MCF 10A (cell line): ENCODE results near the gene DLX5. TPM values are rescaled to one million over a fixed set of nuclear protein-coding genes. Genes with fewer than 3 reads are reported as not detected.

Source experiments
- BruUV-seq: library from RNA; stranded (reverse); fragments of 400-500 nt; replicated peaks from 2 replicates; lab custom pipeline; 2021; lab: Mats Ljungman, UMichigan
- CTCF ChIA-PET: fragments of 300-600 bp; sonication (Branson Sonifier 250); formaldehyde crosslinking; extraction: SDS; loops from one replicate; lab custom pipeline; 2021; ENCODE audit warnings: antibody characterized with exemption, inconsistent platforms; lab: Yijun Ruan, JAX
- POLR2A ChIA-PET: fragments of 300-600, 350-650 bp; sonication (Branson Sonifier 250); formaldehyde crosslinking; extraction: SDS; loops from one replicate; lab custom pipeline; 2020; ENCODE audit warnings: antibody characterized with exemption, inconsistent platforms; lab: Yijun Ruan, JAX
- DNase-seq: peaks from one replicate; pipeline ENCODE4 v3.0.0-alpha.2; 2018; ENCODE audit not compliant: unreplicated experiment
- H3K27ac Mint-ChIP-seq: one replicate; pipeline ENCODE4 v1.8.0; 2022; ENCODE audit warnings: mild to moderate bottlenecking, low read depth, mixed read lengths; ENCODE audit not compliant: unreplicated experiment
- H3K27me3 Mint-ChIP-seq: one replicate; pipeline ENCODE4 v1.8.0; 2022; ENCODE audit warnings: mixed read lengths; ENCODE audit not compliant: insufficient read depth, unreplicated experiment
- H3K36me3 Mint-ChIP-seq: one replicate; pipeline ENCODE4 v1.8.0; 2022; ENCODE audit warnings: mild to moderate bottlenecking, moderate library complexity, mixed read lengths; ENCODE audit not compliant: insufficient read depth, unreplicated experiment
- H3K4me1 Mint-ChIP-seq: one replicate; pipeline ENCODE4 v1.8.0; 2022; ENCODE audit warnings: mixed read lengths; ENCODE audit not compliant: insufficient read depth, unreplicated experiment
- H3K4me3 Mint-ChIP-seq: one replicate; pipeline ENCODE4 v1.8.0; 2022; ENCODE audit warnings: mild to moderate bottlenecking, moderate library complexity, mixed read lengths; ENCODE audit not compliant: unreplicated experiment
- H3K9me3 Mint-ChIP-seq: one replicate; pipeline ENCODE4 v1.8.0; 2022; ENCODE audit warnings: mixed read lengths; ENCODE audit not compliant: unreplicated experiment
- CTCF ChIP-seq: fragments of 200-600 bp; IDR thresholded peaks from one replicate; pipeline ENCODE4 v1.8.0; 2022; ENCODE audit warnings: antibody characterized with exemption, mild to moderate bottlenecking; ENCODE audit not compliant: unreplicated experiment
- intact Hi-C: fragments of 100-400 bp; cut with micrococcal nuclease; formaldehyde crosslinking; loops from 2 replicates; pipeline ENCODE4 v1.14.1; 2022
- total RNA-seq: library from RNA; stranded (reverse); gene quantifications from 2 replicates; pipeline ENCODE4 v1.2.3, GENCODE V29; 2022

Gene DLX5
- total RNA-seq, 1 experiment from 2014 or later, result not detected

- ChIA-PET POLR2A (no interaction called here), CTCF (interaction anchor here (0.6 kb wide), 1 partner anchor 172 kb away, joined by 3 read pairs; no protein-coding TSS in a partner anchor)
- H3K27ac Mint-ChIP-seq, result no peak overlapping the region
- peaks cover 56% of the 10 kb centered on the region for H3K27me3 Mint-ChIP-seq
- H3K9me3 Mint-ChIP-seq, result no peaks in the 10 kb centered on the region
- H3K4me3 Mint-ChIP-seq, result no peak overlapping the region
- DNase-seq, result no peak
- intact Hi-C loops, result no loop called here
- BruUV-seq, result no TSS peak
- H3K36me3 Mint-ChIP-seq, result no peaks in the 10 kb centered on the region
- no peaks in the 10 kb centered on the region for H3K4me1 Mint-ChIP-seq
- TF ChIP-seq CTCF, result no peak
Observed at GRCh38 chr7:97001656-97002554, 22.7 kb downstream of the DLX5 start.

- Mint-ChIP-seq H3K27me3 (peaks cover 63% of the 10 kb centered on the region), H3K36me3 (no peaks in the 10 kb centered on the region), H3K27ac (no peak overlapping the region), H3K4me1 (no peaks in the 10 kb centered on the region), H3K9me3 (no peaks in the 10 kb centered on the region), H3K4me3 (no peak overlapping the region)
- no peak for TF ChIP-seq CTCF
- ChIA-PET POLR2A (interaction anchor here (0.5 to 0.6 kb wide), 2 partner anchors 208 to 786 kb away, joined by 3 read pairs; no protein-coding TSS in a partner anchor), CTCF (interaction anchor here (0.6 to 1.6 kb wide), 2 partner anchors 26 to 171 kb away, joined by 3 read pairs; no protein-coding TSS in a partner anchor)
- intact Hi-C loops, result no loop called here
- BruUV-seq, result no TSS peak
- no peak for DNase-seq
Observed at GRCh38 chr7:97001221-97001620, 23.4 kb downstream of the DLX5 start.

GRCh38 chr7:96998744-96999143 is 25.9 kb downstream of the DLX5 start:
- no peak overlapping the region for H3K4me3 Mint-ChIP-seq
- no peak overlapping the region for H3K27ac Mint-ChIP-seq
- POLR2A ChIA-PET, result no interaction called here
- BruUV-seq, result no TSS peak
- TF ChIP-seq CTCF, result no peak
- CTCF ChIA-PET, result interaction anchor here (0.6 to 1.0 kb wide), 3 partner anchors 14 to 1422 kb away, joined by 3 to 5 read pairs (median 3); no protein-coding TSS in a partner anchor
- no peaks in the 10 kb centered on the region for H3K9me3 Mint-ChIP-seq
- no peaks in the 10 kb centered on the region for H3K4me1 Mint-ChIP-seq
- H3K27me3 Mint-ChIP-seq, result peaks cover 83% of the 10 kb centered on the region
- intact Hi-C loops, result no loop called here
- H3K36me3 Mint-ChIP-seq, result no peaks in the 10 kb centered on the region
- DNase-seq, result no peak

GRCh38 chr7:96998333-96998732 is 26.3 kb downstream of the DLX5 start:
- CTCF ChIA-PET, result interaction anchor here (0.6 to 1.0 kb wide), 3 partner anchors 15 to 1114 kb away, joined by 3 to 5 read pairs (median 4); no protein-coding TSS in a partner anchor
- no peak overlapping the region for H3K27ac Mint-ChIP-seq
- H3K27me3 Mint-ChIP-seq, result peaks cover 83% of the 10 kb centered on the region
- TF ChIP-seq CTCF, result no peak
- BruUV-seq, result no TSS peak
- no peak for DNase-seq
- no peaks in the 10 kb centered on the region for H3K36me3 Mint-ChIP-seq
- POLR2A ChIA-PET, result no interaction called here
- no peak overlapping the region for H3K4me3 Mint-ChIP-seq
- intact Hi-C loops, result no loop called here
- H3K9me3 Mint-ChIP-seq, result no peaks in the 10 kb centered on the region
- no peaks in the 10 kb centered on the region for H3K4me1 Mint-ChIP-seq
